Activated naive CD4-positive, alpha-beta T cell treated with anti-CD3 and anti-CD28 coated beads for 36 hours (primary cell): ENCODE data around the gene P2RY13. TPM values are rescaled to one million over a fixed set of nuclear protein-coding genes. Genes with fewer than 3 reads are reported as not detected.
A peak's percentile ranks its signal among the peaks of the same experiment; 100 is the strongest.

ENCODE experiments used
- CTCF ChIA-PET: fragments of 350-600 bp; sonication (Branson Sonifier 250); formaldehyde crosslinking; loops from one replicate; lab custom pipeline; 2021; ENCODE audit warnings: antibody characterized with exemption; lab: Charles Lee
- DNase-seq: peaks from one replicate; pipeline ENCODE4 v3.0.0-alpha.2; 2020
- H3K27ac Mint-ChIP-seq: one replicate; pipeline ENCODE4 v1.8.0; 2021; ENCODE audit warnings: mild to moderate bottlenecking, mixed read lengths
- H3K27me3 Mint-ChIP-seq: one replicate; pipeline ENCODE4 v1.8.0; 2021; ENCODE audit warnings: low read depth, mixed read lengths
- H3K36me3 Mint-ChIP-seq: one replicate; pipeline ENCODE4 v1.8.0; 2021; ENCODE audit warnings: low read depth, mixed read lengths
- H3K4me1 Mint-ChIP-seq: one replicate; pipeline ENCODE4 v1.8.0; 2021; ENCODE audit warnings: low read depth, mixed read lengths
- H3K4me3 Mint-ChIP-seq: one replicate; pipeline ENCODE4 v1.8.0; 2021; ENCODE audit warnings: mild to moderate bottlenecking, moderate library complexity, mixed read lengths
- H3K9me3 Mint-ChIP-seq: one replicate; pipeline ENCODE4 v1.8.0; 2021; ENCODE audit warnings: mixed read lengths
- intact Hi-C: fragments of 100-400 bp; cut with micrococcal nuclease; formaldehyde crosslinking; loops from one replicate; pipeline ENCODE4 v1.15.1; 2023
- total RNA-seq, 2 experiments: library from RNA; stranded (reverse); gene quantifications; one replicate each; pipeline ENCODE4 v1.2.3, GENCODE V29; 2021

The P2RY13 gene
- total RNA-seq, 2 experiments from 2014 or later: not detected

DNA sequence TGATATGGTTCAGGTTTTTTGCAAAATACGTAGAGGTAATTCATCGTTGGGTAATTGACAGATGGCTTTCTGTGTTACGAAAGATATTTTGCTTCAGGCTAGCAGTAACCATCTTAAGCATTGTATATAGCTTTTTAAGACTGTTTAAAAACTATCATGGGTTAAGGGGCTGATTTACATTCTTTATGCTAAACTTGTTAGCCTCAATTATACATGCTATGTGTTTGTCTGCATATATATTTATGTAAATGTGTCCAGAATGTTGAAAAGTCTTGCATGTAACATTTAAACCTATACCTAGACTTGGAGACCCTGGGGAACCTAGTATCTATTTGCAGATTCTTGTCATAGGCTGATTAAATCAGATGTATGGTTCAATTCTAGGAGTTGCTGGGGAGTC is 39.9 kb downstream of the P2RY13 start:
- H3K4me1 Mint-ChIP-seq: peaks cover 2% of the 10 kb centered on the region
- intact Hi-C loops: no loop called here
- H3K27me3 Mint-ChIP-seq: no peaks in the 10 kb centered on the region
- CTCF ChIA-PET: interaction anchor here (2.1 to 2.8 kb wide), 3 partner anchors 37 to 122 kb away, joined by 14 to 20 read pairs (median 20); no protein-coding TSS in a partner anchor
- DNase-seq: no peak
- no peaks in the 10 kb centered on the region for H3K9me3 Mint-ChIP-seq
- no peak overlapping the region for H3K27ac Mint-ChIP-seq
- H3K4me3 Mint-ChIP-seq: no peak overlapping the region
- no peaks in the 10 kb centered on the region for H3K36me3 Mint-ChIP-seq

DNA sequence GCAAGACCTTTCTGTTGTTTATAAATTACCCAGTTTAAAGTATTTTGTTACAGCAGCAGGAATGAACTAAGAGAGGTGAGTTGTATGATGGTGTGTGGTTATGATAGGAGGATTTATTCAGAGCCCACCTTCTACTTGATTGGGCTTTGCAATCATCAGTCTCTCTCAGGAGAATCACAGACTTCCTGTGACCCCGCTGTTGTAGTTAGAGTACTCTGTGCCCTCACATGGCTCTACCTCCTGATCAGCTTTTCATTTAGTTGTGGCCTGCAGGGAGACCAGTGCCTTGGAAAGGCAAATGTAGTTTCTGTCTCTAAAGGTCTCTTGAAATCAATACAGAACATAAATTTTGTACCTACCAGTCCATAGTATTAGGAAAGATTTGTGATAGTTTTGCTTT is 43.4 kb downstream of the P2RY13 start:
- intact Hi-C loops: no loop called here
- CTCF ChIA-PET: interaction anchor here (0.9 to 3.7 kb wide), 7 partner anchors 19 to 130 kb away, joined by 3 to 39 read pairs (median 4); no protein-coding TSS in a partner anchor
- Mint-ChIP-seq H3K27ac (no peak overlapping the region), H3K36me3 (no peaks in the 10 kb centered on the region), H3K9me3 (no peaks in the 10 kb centered on the region), H3K4me3 (no peak overlapping the region), H3K4me1 (peaks cover 15% of the 10 kb centered on the region), H3K27me3 (no peaks in the 10 kb centered on the region)
- DNase-seq: no peak

- Mint-ChIP-seq H3K4me3 (no peak overlapping the region), H3K36me3 (no peaks in the 10 kb centered on the region), H3K27ac (no peak overlapping the region), H3K4me1 (peaks cover 18% of the 10 kb centered on the region), H3K9me3 (no peaks in the 10 kb centered on the region), H3K27me3 (no peaks in the 10 kb centered on the region)
- peak; percentile 40 for DNase-seq
- intact Hi-C loops: loop anchor here (1.0 to 5.0 kb wide), 9 partner anchors 43 to 633 kb away; no protein-coding TSS in a partner anchor
- CTCF ChIA-PET: interaction anchor here (0.8 to 3.7 kb wide), 7 partner anchors 56 to 141 kb away, joined by 3 to 39 read pairs (median 4); no protein-coding TSS in a partner anchor
Measured at GRCh38 chr3:151283907-151284461, 45.4 kb downstream of the P2RY13 start.

DNA sequence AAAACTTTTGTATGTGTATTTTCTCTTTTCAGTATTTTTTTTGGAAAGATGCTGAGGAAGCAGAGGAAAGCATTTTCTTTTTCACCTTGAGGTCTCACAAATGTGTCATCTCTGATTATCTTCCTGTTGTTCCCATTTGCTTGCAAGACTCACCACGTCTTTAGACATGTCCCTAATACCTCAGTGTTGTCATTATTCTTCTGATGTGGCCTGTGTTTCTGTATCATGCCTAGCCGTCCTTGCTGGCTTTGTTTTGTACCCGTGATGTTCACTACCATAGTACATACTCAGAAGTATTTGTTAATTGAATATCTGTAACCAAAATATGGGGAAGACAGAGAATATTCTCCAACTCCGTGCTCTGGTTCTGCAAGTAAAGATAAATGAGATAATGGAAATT is 46.0 kb downstream of the P2RY13 start:
- H3K4me3 Mint-ChIP-seq: no peak overlapping the region
- peaks cover 24% of the 10 kb centered on the region for H3K4me1 Mint-ChIP-seq
- CTCF ChIA-PET: interaction anchor here (1.1 to 8.5 kb wide), 8 partner anchors 50 to 127 kb away, joined by 3 to 248 read pairs (median 32); no protein-coding TSS in a partner anchor
- H3K27ac Mint-ChIP-seq: peak overlapping the region; percentile 10
- no peaks in the 10 kb centered on the region for H3K36me3 Mint-ChIP-seq
- no peaks in the 10 kb centered on the region for H3K27me3 Mint-ChIP-seq
- intact Hi-C loops: loop anchor here (1.0 to 5.0 kb wide), 9 partner anchors 43 to 634 kb away; no protein-coding TSS in a partner anchor
- H3K9me3 Mint-ChIP-seq: no peaks in the 10 kb centered on the region
- DNase-seq: no peak

GRCh38 chr3:151282921-151283320 is 46.4 kb downstream of the P2RY13 start:
- Mint-ChIP-seq H3K4me1 (peaks cover 28% of the 10 kb centered on the region), H3K4me3 (no peak overlapping the region), H3K36me3 (no peaks in the 10 kb centered on the region), H3K9me3 (no peaks in the 10 kb centered on the region), H3K27me3 (no peaks in the 10 kb centered on the region), H3K27ac (no peak overlapping the region)
- DNase-seq: no peak
- CTCF ChIA-PET: interaction anchor here (0.7 to 8.5 kb wide), 18 partner anchors 16 to 579 kb away, joined by 3 to 248 read pairs (median 4); partner anchors contain the start of gene ERICH6
- intact Hi-C loops: loop anchor here (1.0 to 5.0 kb wide), 9 partner anchors 44 to 634 kb away; no protein-coding TSS in a partner anchor

- Mint-ChIP-seq H3K27ac (no peak overlapping the region), H3K27me3 (no peaks in the 10 kb centered on the region), H3K36me3 (no peaks in the 10 kb centered on the region), H3K9me3 (no peaks in the 10 kb centered on the region), H3K4me3 (no peak overlapping the region), H3K4me1 (peaks cover 33% of the 10 kb centered on the region)
- intact Hi-C loops: loop anchor here (2.0 to 5.0 kb wide), 5 partner anchors 45 to 636 kb away; no protein-coding TSS in a partner anchor
- no peak for DNase-seq
- CTCF ChIA-PET: interaction anchor here (0.6 to 8.5 kb wide), 20 partner anchors 14 to 557 kb away, joined by 3 to 248 read pairs (median 4); no protein-coding TSS in a partner anchor
Measured at GRCh38 chr3:151281671-151282324, 47.6 kb downstream of the P2RY13 start.

DNA sequence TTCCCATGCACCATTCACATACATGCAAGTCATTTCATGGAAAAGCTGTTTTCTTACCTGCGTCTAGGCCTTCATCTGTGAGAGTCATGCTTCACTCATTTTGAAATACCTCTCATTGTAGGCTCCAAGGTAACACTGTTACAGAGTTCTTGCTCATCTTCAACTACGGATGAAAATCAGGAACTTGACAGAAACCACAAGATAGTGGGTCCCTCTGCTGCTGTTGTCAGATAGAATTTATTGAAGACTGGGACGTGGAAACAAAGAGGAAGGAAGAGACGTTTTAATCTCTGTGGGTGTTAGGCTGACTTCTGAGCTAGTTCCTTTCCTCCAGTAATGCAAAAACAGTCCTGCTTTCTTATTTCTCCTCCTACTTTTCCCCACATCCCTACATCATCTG is 51.1 kb downstream of the P2RY13 start, which contains the start of gene P2RY14:
TSS of gene P2RY14 (minus strand) at position 313 of the 400 bp plus-strand sequence. CDS start 64,226 bp downstream, outside the sequence.
- Mint-ChIP-seq H3K4me3 (no peak within 1 kb of the TSS), H3K27me3 (no peaks in the 10 kb centered on the region)

GRCh38 chr3:151276687-151277042 is 52.7 kb downstream of the P2RY13 start:
- Mint-ChIP-seq H3K9me3 (no peaks in the 10 kb centered on the region), H3K4me3 (peak overlapping the region; percentile 55), H3K27ac (peak overlapping the region; percentile 85), H3K27me3 (no peaks in the 10 kb centered on the region), H3K36me3 (no peaks in the 10 kb centered on the region), H3K4me1 (peaks cover 39% of the 10 kb centered on the region)
- intact Hi-C loops: loop anchor here (2.0 to 10.0 kb wide), 4 partner anchors 40 to 538 kb away; partner anchors contain the start of genes GPR87 and SIAH2
- CTCF ChIA-PET: interaction anchor here (8.1 to 8.5 kb wide), 2 partner anchors 49 to 107 kb away, joined by 191 to 248 read pairs; no protein-coding TSS in a partner anchor
- peak; percentile 77 for DNase-seq

More for the DNA sequence above, 51.1 kb downstream of the P2RY13 start, which contains the start of gene P2RY14:
- peaks cover 42% of the 10 kb centered on the region for H3K4me1 Mint-ChIP-seq
- peak; percentile 10 for DNase-seq
- CTCF ChIA-PET: interaction anchor here (0.7 to 8.5 kb wide), 14 partner anchors 11 to 122 kb away, joined by 3 to 248 read pairs (median 4); partner anchors contain the start of gene GPR171
- H3K36me3 Mint-ChIP-seq: no peaks in the 10 kb centered on the region
- peak within 1 kb of the TSS; percentile 44 for H3K27ac Mint-ChIP-seq
- intact Hi-C loops: loop anchor here (1.0 to 10.0 kb wide), 9 partner anchors 10 to 513 kb away; partner anchors contain the start of genes GPR171 and SIAH2
- no peaks in the 10 kb centered on the region for H3K9me3 Mint-ChIP-seq

Other genes with a start within 250 kb of the P2RY13 start
- 1 to 10 TPM; 1.4 to 2.0 TPM for gene MED12L, start 243.9 kb downstream of the P2RY13 start, total RNA-seq
- 10 to 100 TPM; 42.8 to 46.9 TPM for gene GPR171, start 126.3 kb downstream of the P2RY13 start, total RNA-seq
- gene P2RY14, start 51.0 kb downstream of the P2RY13 start, total RNA-seq: under 1 TPM; 0.12 to 0.69 TPM
- gene GPR87, start 12.7 kb downstream of the P2RY13 start, total RNA-seq: under 1 TPM in 1 of 2 experiments, not detected in 1; 0.19 TPM
- gene P2RY12, start 55.2 kb upstream of the P2RY13 start, total RNA-seq: not detected
- gene IGSF10, start 131.5 kb upstream of the P2RY13 start, total RNA-seq: not detected